Trophoblast cell (in vitro differentiated cells and primary cell): ENCODE data around the gene TMEM132C.

ENCODE experiments used
- DNase-seq, 2 donors: peaks; one replicate each; pipeline ENCODE4 v3.0.0-alpha.2; 2016
- H2AFZ ChIP-seq: 2 replicates; pipeline ENCODE4 v1.6.1; 2013; ENCODE audit warnings: low read length, moderate library complexity, mild to moderate bottlenecking; ENCODE audit not compliant: insufficient read depth, poor library complexity
- H2AK5ac ChIP-seq: 2 replicates; pipeline ENCODE4 v1.6.1; 2013; ENCODE audit warnings: mild to moderate bottlenecking, low read length
- H2BK120ac ChIP-seq: 2 replicates; pipeline ENCODE4 v1.6.1; 2013; ENCODE audit warnings: low read length, mild to moderate bottlenecking, moderate library complexity; ENCODE audit not compliant: insufficient read depth, poor library complexity
- H2BK12ac ChIP-seq: 2 replicates; pipeline ENCODE4 v1.6.1; 2013; ENCODE audit warnings: mild to moderate bottlenecking, low read length, moderate library complexity
- H2BK5ac ChIP-seq: 2 replicates; pipeline ENCODE4 v1.6.1; 2013; ENCODE audit warnings: low read length, low read depth, moderate library complexity, mild to moderate bottlenecking; ENCODE audit not compliant: poor library complexity
- H3K14ac ChIP-seq: 2 replicates; pipeline ENCODE4 v1.6.1; 2013; ENCODE audit warnings: mild to moderate bottlenecking, low read length
- H3K18ac ChIP-seq: 2 replicates; pipeline ENCODE4 v1.6.1; 2013; ENCODE audit warnings: mild to moderate bottlenecking, low read length
- H3K23ac ChIP-seq: 2 replicates; pipeline ENCODE4 v1.6.1; 2013; ENCODE audit warnings: low read length
- H3K27ac ChIP-seq: 2 replicates; pipeline ENCODE4 v1.5.1; 2013; ENCODE audit warnings: low read depth, mild to moderate bottlenecking, inconsistent platforms, low read length, moderate library complexity
- H3K27me3 ChIP-seq: 2 replicates; pipeline ENCODE4 v1.6.1; 2013; ENCODE audit warnings: inconsistent platforms, mild to moderate bottlenecking, low read length, moderate library complexity; ENCODE audit not compliant: insufficient read depth
- H3K36me3 ChIP-seq, 2 experiments: 1 replicate in 1 of 2; 2 replicates in 1 of 2; pipeline ENCODE4 v1.6.1; 2013; ENCODE audit warnings: low read length in 2 of 2, mild to moderate bottlenecking in 2 of 2, moderate library complexity in 1 of 2; ENCODE audit not compliant: insufficient read depth in 2 of 2, control insufficient read depth in 1 of 2
- H3K4ac ChIP-seq: 2 replicates; pipeline ENCODE4 v1.6.1; 2013; ENCODE audit warnings: low read depth, mild to moderate bottlenecking, low read length, moderate library complexity
- H3K4me1 ChIP-seq, 2 experiments: 1 replicate in 1 of 2; 2 replicates in 1 of 2; pipeline ENCODE4 v1.6.1; 2013; ENCODE audit warnings: low read length in 2 of 2, mild to moderate bottlenecking in 2 of 2, moderate library complexity in 1 of 2; ENCODE audit not compliant: insufficient read depth in 2 of 2, control insufficient read depth in 1 of 2
- H3K4me2 ChIP-seq: 2 replicates; pipeline ENCODE4 v1.6.1; 2013; ENCODE audit warnings: inconsistent platforms, mild to moderate bottlenecking, low read length, moderate library complexity
- H3K4me3 ChIP-seq: 2 replicates; pipeline ENCODE4 v1.5.1; 2013; ENCODE audit warnings: mild to moderate bottlenecking, low read depth, low read length, inconsistent platforms
- H3K79me1 ChIP-seq: one replicate; pipeline ENCODE4 v1.6.1; 2013; ENCODE audit warnings: low read length
- H3K79me2 ChIP-seq: 2 replicates; pipeline ENCODE4 v1.6.1; 2013; ENCODE audit warnings: low read length, mild to moderate bottlenecking; ENCODE audit not compliant: control insufficient read depth, insufficient read depth, poor library complexity
- H3K9ac ChIP-seq: 2 replicates; pipeline ENCODE4 v1.6.1; 2013; ENCODE audit warnings: mild to moderate bottlenecking, low read length
- H3K9me3 ChIP-seq: 2 replicates; pipeline ENCODE4 v1.6.1; 2013; ENCODE audit warnings: low read depth, mild to moderate bottlenecking, control low read depth, inconsistent platforms, low read length; ENCODE audit not compliant: insufficient read depth
- H4K12ac ChIP-seq: 2 replicates; pipeline ENCODE4 v1.6.1; 2013; ENCODE audit warnings: low read depth, mild to moderate bottlenecking, low read length, moderate library complexity
- H4K8ac ChIP-seq: 2 replicates; pipeline ENCODE4 v1.6.1; 2013; ENCODE audit warnings: low read depth, mild to moderate bottlenecking, low read length, moderate library complexity
- H4K91ac ChIP-seq: one replicate; pipeline ENCODE4 v1.6.1; 2013; ENCODE audit warnings: low read depth, mild to moderate bottlenecking, low read length, moderate library complexity
- WGBS: extraction: QIAGEN DNeasy Blood & Tissue Kit; methylation state at CpG from one replicate; pipeline ENCODE4 v1.1.7; 2013; ENCODE audit warnings: missing lambda C conversion rate; ENCODE audit not compliant: insufficient read length, insufficient coverage; ENCODE audit errors: extremely low coverage; 5-methylcytosine and 5-hydroxymethylcytosine counted together

The TMEM132C gene

GRCh38 chr12:128513331-128513730, 246.4 kb downstream of the TMEM132C start:
- Histone ChIP-seq H3K4me3 (no peak overlapping the region), H3K14ac (no peak overlapping the region), H3K9ac (no peak overlapping the region), H3K9me3 (peaks cover 17% of the 10 kb centered on the region), H2BK120ac (no peak overlapping the region), H3K4me2 (no peak overlapping the region), H3K23ac (no peak overlapping the region), H3K4ac (no peak overlapping the region), H3K36me3 (no peaks in the 10 kb centered on the region), H2BK5ac (no peak overlapping the region), H4K8ac (no peak overlapping the region), H3K27ac (no peak overlapping the region), H3K27me3 (no peaks in the 10 kb centered on the region), H3K18ac (no peak overlapping the region), H3K79me2 (no peaks in the 10 kb centered on the region), H4K91ac (no peak overlapping the region), H3K79me1 (no peaks in the 10 kb centered on the region), H2BK12ac (no peak overlapping the region), H4K12ac (no peak overlapping the region), H2AK5ac (no peak overlapping the region), H2AFZ (no peak overlapping the region), H3K4me1 (no peaks in the 10 kb centered on the region)
- DNase-seq = no peak
- no CpG with 5 or more reads among the region's 6 CpGs for WGBS

DNA sequence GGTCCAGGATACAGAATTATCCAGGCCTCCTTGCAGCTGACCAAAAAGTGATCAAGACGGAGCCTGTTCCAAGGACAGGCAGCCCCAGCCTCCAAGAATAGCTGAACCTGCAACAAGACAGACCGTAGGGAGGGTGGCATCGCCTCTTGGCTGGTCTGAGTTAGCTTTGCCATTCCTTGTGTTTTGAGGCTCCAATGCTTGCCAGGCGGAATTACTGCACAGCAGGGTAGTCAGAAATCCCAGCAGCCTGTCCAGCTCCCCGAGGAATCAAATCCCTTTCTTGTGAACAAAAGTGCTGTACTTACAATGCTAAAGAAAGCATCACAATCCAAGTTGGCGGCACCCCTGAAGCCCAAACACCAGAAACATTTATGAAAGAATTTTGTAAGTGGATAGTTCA, 246.9 kb downstream of the TMEM132C start:
- Histone ChIP-seq H3K27me3 (no peaks in the 10 kb centered on the region), H4K91ac (no peak overlapping the region), H3K4ac (no peak overlapping the region), H3K23ac (no peak overlapping the region), H2AFZ (no peak overlapping the region), H2BK12ac (no peak overlapping the region), H3K79me2 (no peaks in the 10 kb centered on the region), H2AK5ac (no peak overlapping the region), H3K14ac (no peak overlapping the region), H3K9me3 (peaks cover 17% of the 10 kb centered on the region), H2BK120ac (no peak overlapping the region), H3K4me2 (no peak overlapping the region), H3K18ac (no peak overlapping the region), H2BK5ac (no peak overlapping the region), H3K27ac (no peak overlapping the region), H4K12ac (no peak overlapping the region), H4K8ac (no peak overlapping the region), H3K4me3 (no peak overlapping the region), H3K9ac (no peak overlapping the region), H3K4me1 (no peaks in the 10 kb centered on the region), H3K36me3 (no peaks in the 10 kb centered on the region), H3K79me1 (no peaks in the 10 kb centered on the region)
- DNase-seq = no peak
- WGBS = no CpG with 5 or more reads among the region's 6 CpGs

DNA sequence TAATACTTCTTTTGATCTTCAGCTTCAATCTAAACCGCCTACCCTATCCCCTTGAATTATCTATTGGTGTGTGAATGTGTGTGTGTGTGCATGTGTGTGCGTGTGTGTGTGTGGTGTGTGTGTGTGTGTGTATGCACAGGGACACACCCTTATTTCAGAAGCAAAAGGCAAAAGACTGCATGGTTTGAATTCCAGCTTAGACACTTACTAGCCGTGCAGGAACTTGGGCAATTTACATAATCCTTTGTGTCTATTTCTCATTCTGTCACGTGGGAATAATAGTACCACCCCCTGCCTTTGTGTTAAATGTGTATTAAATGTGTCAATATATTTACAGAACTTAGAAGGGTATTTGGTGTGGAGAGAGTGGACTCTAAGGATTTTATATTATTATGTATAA, 251.7 kb downstream of the TMEM132C start:
- no CpG with 5 or more reads among the region's 4 CpGs for WGBS
- no peaks in the 10 kb centered on the region for H3K79me2 ChIP-seq
- no peak for DNase-seq
- H3K4me1 ChIP-seq = no peaks in the 10 kb centered on the region
- no peak overlapping the region for H3K4me3 ChIP-seq
- H2BK5ac ChIP-seq = no peak overlapping the region
- H3K9ac ChIP-seq = no peak overlapping the region
- H4K8ac ChIP-seq = no peak overlapping the region
- H3K4me2 ChIP-seq = no peak overlapping the region
- no peak overlapping the region for H3K18ac ChIP-seq
- no peak overlapping the region for H4K12ac ChIP-seq
- peaks cover 1% of the 10 kb centered on the region for H3K27me3 ChIP-seq
- no peak overlapping the region for H2AFZ ChIP-seq
- H2BK12ac ChIP-seq = no peak overlapping the region
- peaks cover 10% of the 10 kb centered on the region for H3K9me3 ChIP-seq
- H2AK5ac ChIP-seq = no peak overlapping the region
- no peak overlapping the region for H4K91ac ChIP-seq
- no peak overlapping the region for H3K4ac ChIP-seq
- H3K14ac ChIP-seq = no peak overlapping the region
- no peak overlapping the region for H2BK120ac ChIP-seq
- no peaks in the 10 kb centered on the region for H3K79me1 ChIP-seq
- H3K27ac ChIP-seq = no peak overlapping the region
- no peak overlapping the region for H3K23ac ChIP-seq
- no peaks in the 10 kb centered on the region for H3K36me3 ChIP-seq

- WGBS = no CpG with 5 or more reads among the region's 3 CpGs
- H2BK5ac ChIP-seq = no peak overlapping the region
- H3K9me3 ChIP-seq = peaks cover 10% of the 10 kb centered on the region
Measured at GRCh38 chr12:128519426-128519825, 252.5 kb downstream of the TMEM132C start.

More at GRCh38 chr12:128519426-128519825, 252.5 kb downstream of the TMEM132C start:
- no peak overlapping the region for H3K14ac ChIP-seq
- H3K79me1 ChIP-seq = no peaks in the 10 kb centered on the region
- no peaks in the 10 kb centered on the region for H3K4me1 ChIP-seq
- no peak overlapping the region for H2BK12ac ChIP-seq
- no peak overlapping the region for H3K4me3 ChIP-seq
- no peak overlapping the region for H2AFZ ChIP-seq
- H4K91ac ChIP-seq = no peak overlapping the region
- no peak overlapping the region for H3K9ac ChIP-seq
- H3K4me2 ChIP-seq = no peak overlapping the region
- H3K4ac ChIP-seq = no peak overlapping the region
- DNase-seq = no peak
- H2BK120ac ChIP-seq = no peak overlapping the region
- no peak overlapping the region for H2AK5ac ChIP-seq
- H3K27ac ChIP-seq = no peak overlapping the region
- peaks cover 1% of the 10 kb centered on the region for H3K27me3 ChIP-seq
- H3K23ac ChIP-seq = no peak overlapping the region
- H3K79me2 ChIP-seq = no peaks in the 10 kb centered on the region
- H4K12ac ChIP-seq = no peak overlapping the region
- H3K18ac ChIP-seq = no peak overlapping the region
- no peaks in the 10 kb centered on the region for H3K36me3 ChIP-seq
- no peak overlapping the region for H4K8ac ChIP-seq
